H1 (cell line): ENCODE results near the gene C22orf23. TPM values are rescaled to one million over a fixed set of nuclear protein-coding genes. Genes with fewer than 3 reads are reported as not detected.

Source experiments
- CTCF ChIA-PET: fragments of 300-600 bp; sonication (Branson Sonifier 250); formaldehyde crosslinking; loops from one replicate; lab custom pipeline; 2021; ENCODE audit not compliant: partially characterized antibody; lab: Charles Lee
- POLR2A ChIA-PET: fragments of 300-600 bp; sonication (Branson Sonifier 250); formaldehyde crosslinking; loops from one replicate; lab custom pipeline; 2021; ENCODE audit warnings: inconsistent platforms; ENCODE audit not compliant: partially characterized antibody; lab: Charles Lee
- DNase-seq, 2 experiments: peaks; one replicate each; pipeline versions ENCODE4 v3.0.0 to v3.0.0-alpha.2; 2010 to 2022; ENCODE audit warnings: low spot score in 2 of 2, low read depth in 1 of 2, mixed read lengths in 1 of 2
- FAIRE-seq: peaks from 2 replicates; lab custom pipeline; 2011; peaks lifted over from hg19 to GRCh38; lab: Jason Lieb, UNC
- H2AFZ ChIP-seq: 2 replicates; pipeline ENCODE4 v1.8.1; 2012; ENCODE audit warnings: low read length, inconsistent platforms
- H2AK5ac ChIP-seq: 2 replicates; pipeline ENCODE4 v1.6.1; 2013; ENCODE audit warnings: low read depth, low read length
- H2BK120ac ChIP-seq: replicated peaks from 2 replicates; pipeline ENCODE3; 2013; ENCODE audit warnings: low read depth, low read length, inconsistent platforms
- H2BK12ac ChIP-seq: 2 replicates; pipeline ENCODE4 v1.6.1; 2013; ENCODE audit warnings: low read depth, low read length
- H2BK15ac ChIP-seq: 2 replicates; pipeline ENCODE4 v1.6.1; 2013; ENCODE audit warnings: low read length
- H2BK20ac ChIP-seq: 2 replicates; pipeline ENCODE4 v1.6.1; 2013; ENCODE audit warnings: low read length
- H2BK5ac ChIP-seq: 2 replicates; pipeline ENCODE4 v1.6.1; 2013; ENCODE audit warnings: low read depth, low read length
- H3K14ac ChIP-seq: 2 replicates; pipeline ENCODE4 v1.6.1; 2013; ENCODE audit warnings: inconsistent platforms; ENCODE audit not compliant: insufficient read length
- H3K18ac ChIP-seq: 2 replicates; pipeline ENCODE4 v1.6.1; 2013; ENCODE audit warnings: low read length; ENCODE audit errors: extremely low read depth
- H3K23ac ChIP-seq: 2 replicates; pipeline ENCODE4 v1.6.1; 2013; ENCODE audit warnings: inconsistent platforms; ENCODE audit not compliant: insufficient read length
- H3K23me2 ChIP-seq: 2 replicates; pipeline ENCODE4 v1.6.1; 2013; ENCODE audit warnings: low read depth, low read length
- H3K27ac ChIP-seq: 2 replicates; pipeline ENCODE4 v1.6.1; 2011; ENCODE audit warnings: low read depth, low read length, inconsistent platforms
- H3K27me3 ChIP-seq, 4 experiments: replicated peaks in 1 of 4; 1 replicate in 1 of 4; 2 replicates in 3 of 4; pipeline versions ENCODE4 v1.6.1 to v1.8.1; 2011 to 2013; ENCODE audit warnings: low read length in 3 of 4, mild to moderate bottlenecking in 3 of 4, inconsistent platforms in 2 of 4, mixed read lengths in 2 of 4, moderate library complexity in 1 of 4; ENCODE audit not compliant: control insufficient read depth in 3 of 4, insufficient read depth in 3 of 4; ENCODE audit errors: extremely low read depth in 1 of 4
- H3K36me3 ChIP-seq, 4 experiments: 2 replicates each; pipeline versions ENCODE4 v1.6.1 to v1.8.1; 2011 to 2013; ENCODE audit warnings: mild to moderate bottlenecking in 4 of 4, low read length in 3 of 4, moderate library complexity in 2 of 4, control low read depth in 1 of 4, inconsistent platforms in 1 of 4; ENCODE audit not compliant: insufficient read depth in 4 of 4, control insufficient read depth in 2 of 4
- H3K4ac ChIP-seq: replicated peaks from 2 replicates; pipeline ENCODE3; 2013; ENCODE audit warnings: low read length, low read depth, mixed read lengths, inconsistent platforms; ENCODE audit not compliant: insufficient read length
- H3K4me1 ChIP-seq, 4 experiments: replicated peaks in 1 of 4; 1 replicate in 1 of 4; 2 replicates in 3 of 4; pipeline versions ENCODE4 v1.6.1 to v1.8.1; 2011 to 2013; ENCODE audit warnings: low read length in 3 of 4, inconsistent platforms in 2 of 4, mixed read lengths in 1 of 4; ENCODE audit not compliant: insufficient read depth in 4 of 4, control insufficient read depth in 3 of 4
- H3K4me2 ChIP-seq, 2 experiments: 2 replicates each; pipeline versions ENCODE4 v1.6.1 to v1.8.1; 2011 to 2013; ENCODE audit warnings: low read depth in 2 of 2, low read length in 2 of 2, control low read depth in 1 of 2, inconsistent platforms in 1 of 2, mild to moderate bottlenecking in 1 of 2; ENCODE audit not compliant: insufficient read depth in 1 of 2
- H3K4me3 ChIP-seq, 4 experiments: fragments of 200-600, 300-600 bp in 1 of 4; sonication (generic), shearing (Covaris generic), sonication (Bioruptor Twin) in 1 of 4; 2 replicates each; pipeline versions ENCODE4 v1.5.1 to v1.8.1; 2011 to 2016; ENCODE audit warnings: low read length in 4 of 4, low read depth in 3 of 4, control low read depth in 2 of 4, inconsistent platforms in 2 of 4, mild to moderate bottlenecking in 2 of 4, mixed read lengths in 1 of 4, moderate library complexity in 1 of 4; ENCODE audit not compliant: insufficient read depth in 2 of 4; ENCODE audit errors: extremely low read depth in 1 of 4
- H3K56ac ChIP-seq: replicated peaks from 2 replicates; pipeline ENCODE3; 2013; ENCODE audit warnings: low read depth, mild to moderate bottlenecking, mixed read lengths, low read length, inconsistent platforms; ENCODE audit not compliant: insufficient read length
- H3K79me1 ChIP-seq: 2 replicates; pipeline ENCODE4 v1.6.1; 2013; ENCODE audit warnings: low read depth, low read length, control low read depth
- H3K79me2 ChIP-seq, 2 experiments: 2 replicates each; pipeline versions ENCODE4 v1.6.1 to v1.8.1; 2012 to 2013; ENCODE audit warnings: low read length in 2 of 2, mild to moderate bottlenecking in 2 of 2, inconsistent platforms in 1 of 2; ENCODE audit not compliant: insufficient read depth in 2 of 2, control insufficient read depth in 1 of 2
- H3K9ac ChIP-seq, 4 experiments: replicated peaks in 1 of 4; 1 replicate in 1 of 4; 2 replicates in 3 of 4; pipeline versions ENCODE4 v1.6.1 to v1.8.1; 2011 to 2013; ENCODE audit warnings: low read depth in 3 of 4, low read length in 3 of 4, control low read depth in 2 of 4, mild to moderate bottlenecking in 2 of 4, moderate library complexity in 2 of 4, inconsistent platforms in 1 of 4; ENCODE audit errors: extremely low read depth in 1 of 4
- H3K9me3 ChIP-seq, 2 experiments: 2 replicates each; pipeline versions ENCODE4 v1.6.1 to v1.8.1; 2012 to 2013; ENCODE audit warnings: mild to moderate bottlenecking in 2 of 2, moderate library complexity in 2 of 2, control low read depth in 1 of 2, inconsistent platforms in 1 of 2, low read depth in 1 of 2, low read length in 1 of 2, mixed read lengths in 1 of 2; ENCODE audit not compliant: insufficient read depth in 2 of 2
- H4K20me1 ChIP-seq, 2 experiments: replicated peaks in 1 of 2; 2 replicates each; pipeline versions ENCODE3 to v1.8.1; 2011 to 2013; ENCODE audit warnings: inconsistent platforms in 2 of 2, low read length in 2 of 2, mild to moderate bottlenecking in 1 of 2; ENCODE audit not compliant: insufficient read depth in 2 of 2, control insufficient read depth in 1 of 2
- H4K5ac ChIP-seq: 2 replicates; pipeline ENCODE4 v1.6.1; 2013; ENCODE audit warnings: low read length, low read depth, mixed read lengths, inconsistent platforms; ENCODE audit not compliant: insufficient read length
- H4K8ac ChIP-seq: 2 replicates; pipeline ENCODE4 v1.8.0; 2013; ENCODE audit warnings: mild to moderate bottlenecking, moderate library complexity, low read length, inconsistent platforms; ENCODE audit not compliant: insufficient read depth; ENCODE audit errors: extremely low read depth
- H4K91ac ChIP-seq: replicated peaks from 2 replicates; pipeline ENCODE3; 2013; ENCODE audit warnings: low read length, mixed read lengths, inconsistent platforms; ENCODE audit not compliant: insufficient read length
- BACH1 ChIP-seq: IDR thresholded peaks from 2 replicates; pipeline ENCODE4 v1.6.1; 2012; ENCODE audit warnings: low read length, improper control_type of control experiment
- BRCA1 ChIP-seq: IDR thresholded peaks from 2 replicates; pipeline ENCODE4 v1.6.1; 2012; ENCODE audit warnings: low read depth, low read length, improper control_type of control experiment
- CEBPB ChIP-seq: IDR thresholded peaks from 2 replicates; pipeline ENCODE4 v1.6.1; 2012; ENCODE audit warnings: low read depth, low read length
- CREB1 ChIP-seq: IDR thresholded peaks from 2 replicates; pipeline ENCODE4 v1.6.1; 2012; ENCODE audit warnings: inconsistent platforms
- FOSL1 ChIP-seq: IDR thresholded peaks from 2 replicates; pipeline ENCODE4 v1.6.1; 2011; ENCODE audit warnings: mild to moderate bottlenecking, low read depth, low read length, moderate library complexity; ENCODE audit not compliant: insufficient read depth
- KDM4A ChIP-seq: IDR thresholded peaks from one replicate; pipeline ENCODE4 v1.7.1; 2012; ENCODE audit warnings: low read depth, mild to moderate bottlenecking, moderate library complexity, low read length, inconsistent platforms; ENCODE audit not compliant: severe bottlenecking
- MAX ChIP-seq: IDR thresholded peaks from 2 replicates; pipeline ENCODE4 v1.6.1; 2012; ENCODE audit warnings: inconsistent platforms
- POLR2AphosphoS5 ChIP-seq: IDR thresholded peaks from 2 replicates; pipeline ENCODE4 v1.6.1; 2011; ENCODE audit warnings: low read depth, low read length
- RBBP5 ChIP-seq: IDR thresholded peaks from 2 replicates; pipeline ENCODE4 v1.7.1; 2012; ENCODE audit warnings: low read depth, mild to moderate bottlenecking, inconsistent platforms, low read length, moderate library complexity, borderline replicate concordance
- WGBS, 2 experiments: shearing (Covaris generic) in 1 of 2; methylation state at CpG; one replicate each; pipeline versions ENCODE4 v1.1.6 to v1.1.7; 2013 to 2015; ENCODE audit warnings: low lambda C conversion rate in 2 of 2, mixed read lengths in 2 of 2, inconsistent platforms in 1 of 2, low coverage in 1 of 2, missing lambda C conversion rate in 1 of 2; ENCODE audit not compliant: insufficient replicate concordance in 2 of 2, insufficient coverage in 1 of 2, insufficient read length in 1 of 2; ENCODE audit errors: extremely low coverage in 1 of 2, missing lambda C conversion rate in 1 of 2; 5-methylcytosine and 5-hydroxymethylcytosine counted together
- polyA plus RNA-seq, 7 experiments: library from polyadenylated mRNA; depleted of rRNA in 3 of 7; stranded (reverse) in 5 of 7; unstranded in 2 of 7; fragments of >200 nt in 5 of 7; fragments of 200-250 nt in 2 of 7; gene quantifications; 1 replicate in 5 of 7; 2 replicates in 1 of 7; 4 replicates in 1 of 7; pipeline versions ENCODE4 v1.2.1 to v1.2.3, GENCODE V29; 2011 to 2013; ENCODE audit warnings: missing spikeins in 2 of 7, mixed read lengths in 2 of 7
- total RNA-seq: library from RNA; stranded (reverse); fragmentation: NEBNext Ultra II Directional; extraction: Animal tissue kit (Norgen Biotek cat#: 25700); gene quantifications from 2 replicates; pipeline ENCODE4 v1.2.1, GENCODE V29; 2021

C22orf23 gene
- total and polyA plus RNA-seq, 2 of the 8 experiments (the other 6 are each of a cell fraction or from before 2014, with no cell fraction given), result 0.50 to 0.54 TPM

- no peak overlapping the region for H2AFZ ChIP-seq
- H3K23ac ChIP-seq, result no peak overlapping the region
- no peaks in the 10 kb centered on the region for H3K79me2 ChIP-seq
- H3K14ac ChIP-seq, result no peak overlapping the region
- TF ChIP-seq KDM4A (no peak), RBBP5 (no peak), FOSL1 (no peak), POLR2AphosphoS5 (no peak), CREB1 (no peak), BACH1 (no peak), CEBPB (no peak), MAX (no peak), BRCA1 (no peak)
- no peak overlapping the region for H3K27ac ChIP-seq
- no peak overlapping the region for H2BK15ac ChIP-seq
- no peak overlapping the region for H2BK12ac ChIP-seq
- no peak overlapping the region for H3K4me2 ChIP-seq
- no peak overlapping the region for H3K9ac ChIP-seq
- H3K4me1 ChIP-seq, result no peaks in the 10 kb centered on the region
- H3K9me3 ChIP-seq, result no peaks in the 10 kb centered on the region
- no peak overlapping the region for H3K56ac ChIP-seq
- POLR2A ChIA-PET, result interaction anchor here (1.0 to 1.2 kb wide), 2 partner anchors 9 to 79 kb away, joined by 3 read pairs; no protein-coding TSS in a partner anchor
- no peak overlapping the region for H3K4ac ChIP-seq
- DNase-seq (no peak), FAIRE-seq (no peak)
- no peaks in the 10 kb centered on the region for H3K23me2 ChIP-seq
- H3K27me3 ChIP-seq, result no peaks in the 10 kb centered on the region
- H2BK5ac ChIP-seq, result no peak overlapping the region
- 92% methylated on average over 8 of the region's 8 CpGs; no CpG with 5 or more reads in 1 of the 2 experiments for WGBS, 2 experiments
- peaks cover 0 to 8% (median under 1%) of the 10 kb centered on the region in 4 experiments; a peak in 3 of 8 replicates for H3K36me3 ChIP-seq
- no peaks in the 10 kb centered on the region for H3K79me1 ChIP-seq
- CTCF ChIA-PET, result interaction anchor here (0.6 to 2.7 kb wide), 7 partner anchors 8 to 63 kb away, joined by 4 to 9 read pairs (median 5); partner anchors contain the start of genes C22orf23 and POLR2F
- H3K18ac ChIP-seq, result no peak overlapping the region
- peaks cover 0 to 4% of the 10 kb centered on the region in 2 experiments for H4K20me1 ChIP-seq
- no peak overlapping the region for H2AK5ac ChIP-seq
- no peak overlapping the region for H4K5ac ChIP-seq
- no peak overlapping the region for H2BK20ac ChIP-seq
- no peak overlapping the region for H3K4me3 ChIP-seq
- H2BK120ac ChIP-seq, result no peak overlapping the region
- H4K8ac ChIP-seq, result no peak overlapping the region
- no peak overlapping the region for H4K91ac ChIP-seq
Measured at GRCh38 chr22:37942133-37942532, 11.3 kb downstream of the C22orf23 start.
